Tibial artery (tissue), 4 donors: Measurements from ENCODE around the gene ST6GALNAC6.

Experiments
- DNase-seq, 2 donors: peaks; one replicate each; pipeline ENCODE4 v3.0.0-alpha.2; 2019
- H3K27ac ChIP-seq, 2 donors: fragments of 200-600 bp; sonication (generic) in 1 of 2; 1 replicate in 1 of 2; 2 replicates in 1 of 2; pipeline ENCODE4 v1.5.1; 2018 to 2019; ENCODE audit warnings: mild to moderate bottlenecking in 1 of 2
- H3K27me3 ChIP-seq, 2 donors: fragments of 200-600 bp; sonication (generic) in 1 of 2; one replicate each; pipeline versions ENCODE4 v1.5.1 to v1.6.0; 2016 to 2019
- H3K36me3 ChIP-seq, 3 donors: fragments of 200-600 bp; sonication (generic) in 2 of 3; one replicate each; pipeline ENCODE4 v1.5.1; 2016 to 2019; ENCODE audit warnings: mild to moderate bottlenecking in 2 of 3
- H3K4me1 ChIP-seq, 4 donors: fragments of 200-600 bp; sonication (generic) in 2 of 4; 1 replicate in 3 of 4; 2 replicates in 1 of 4; pipeline ENCODE4 v1.5.1; 2016 to 2019
- H3K4me3 ChIP-seq, 2 donors: fragments of 200-600 bp; sonication (generic) in 1 of 2; 1 replicate in 1 of 2; 2 replicates in 1 of 2; pipeline ENCODE4 v1.5.1; 2018 to 2019; ENCODE audit warnings: mild to moderate bottlenecking in 2 of 2
- H3K9me3 ChIP-seq, 3 donors: fragments of 200-600 bp; sonication (generic) in 1 of 3; one replicate each; pipeline ENCODE4 v1.5.1; 2016 to 2019
- intact Hi-C: fragments of 100-400 bp; cut with DNase I; formaldehyde crosslinking; loops from one replicate; pipeline ENCODE4 v1.15.0; 2023; ENCODE audit warnings: low total_unique reads
- TF ChIP-seq, protein P1 (sequence below), 2 experiments: fragments of 200-600 bp in 1 of 2; fragments of 450-650 bp in 1 of 2; IDR thresholded peaks; one replicate each; pipeline ENCODE4 v1.5.1; 2017 to 2019; ENCODE audit warnings: antibody characterized with exemption in 2 of 2, mild to moderate bottlenecking in 1 of 2, moderate library complexity in 1 of 2

ST6GALNAC6 gene

DNA sequence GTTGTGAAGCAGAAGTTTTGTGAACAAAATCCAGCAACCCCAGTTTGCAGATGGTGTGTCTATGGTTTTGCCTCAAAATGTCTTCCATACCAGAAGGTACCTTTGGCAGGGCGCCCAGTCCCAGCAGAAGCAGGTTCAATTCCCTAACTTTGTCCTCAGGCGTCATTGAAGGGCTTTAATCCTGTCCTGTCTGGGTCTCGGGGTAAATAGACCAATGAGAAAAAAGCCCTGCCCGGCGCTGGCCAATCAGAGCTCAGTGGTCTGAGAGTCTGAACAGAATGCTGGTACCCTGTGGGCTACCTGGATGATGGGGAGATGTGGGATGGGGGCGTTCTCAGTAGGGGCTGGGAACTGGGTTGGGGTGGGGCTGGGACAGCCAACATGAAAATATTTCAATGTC is 23.6 kb upstream of the ST6GALNAC6 start:
- intact Hi-C loops: loop anchor here (2.0 to 5.0 kb wide), 2 partner anchors 186 to 421 kb away; no protein-coding TSS in a partner anchor
- H3K4me3 ChIP-seq: no peak overlapping the region
- no peak overlapping the region for H3K27ac ChIP-seq
- H3K4me1 ChIP-seq: peaks cover 6 to 49% (median 35%) of the 10 kb centered on the region in 4 donors
- no peak for DNase-seq
- TF ChIP-seq, protein P1, sequence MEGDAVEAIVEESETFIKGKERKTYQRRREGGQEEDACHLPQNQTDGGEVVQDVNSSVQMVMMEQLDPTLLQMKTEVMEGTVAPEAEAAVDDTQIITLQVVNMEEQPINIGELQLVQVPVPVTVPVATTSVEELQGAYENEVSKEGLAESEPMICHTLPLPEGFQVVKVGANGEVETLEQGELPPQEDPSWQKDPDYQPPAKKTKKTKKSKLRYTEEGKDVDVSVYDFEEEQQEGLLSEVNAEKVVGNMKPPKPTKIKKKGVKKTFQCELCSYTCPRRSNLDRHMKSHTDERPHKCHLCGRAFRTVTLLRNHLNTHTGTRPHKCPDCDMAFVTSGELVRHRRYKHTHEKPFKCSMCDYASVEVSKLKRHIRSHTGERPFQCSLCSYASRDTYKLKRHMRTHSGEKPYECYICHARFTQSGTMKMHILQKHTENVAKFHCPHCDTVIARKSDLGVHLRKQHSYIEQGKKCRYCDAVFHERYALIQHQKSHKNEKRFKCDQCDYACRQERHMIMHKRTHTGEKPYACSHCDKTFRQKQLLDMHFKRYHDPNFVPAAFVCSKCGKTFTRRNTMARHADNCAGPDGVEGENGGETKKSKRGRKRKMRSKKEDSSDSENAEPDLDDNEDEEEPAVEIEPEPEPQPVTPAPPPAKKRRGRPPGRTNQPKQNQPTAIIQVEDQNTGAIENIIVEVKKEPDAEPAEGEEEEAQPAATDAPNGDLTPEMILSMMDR (IDR thresholded peaks at IDR 0.05): no peak
- H3K9me3 ChIP-seq: no peaks in the 10 kb centered on the region
- H3K27me3 ChIP-seq: peaks cover 0 to 37% of the 10 kb centered on the region in 2 donors
- no peaks in the 10 kb centered on the region for H3K36me3 ChIP-seq

DNA sequence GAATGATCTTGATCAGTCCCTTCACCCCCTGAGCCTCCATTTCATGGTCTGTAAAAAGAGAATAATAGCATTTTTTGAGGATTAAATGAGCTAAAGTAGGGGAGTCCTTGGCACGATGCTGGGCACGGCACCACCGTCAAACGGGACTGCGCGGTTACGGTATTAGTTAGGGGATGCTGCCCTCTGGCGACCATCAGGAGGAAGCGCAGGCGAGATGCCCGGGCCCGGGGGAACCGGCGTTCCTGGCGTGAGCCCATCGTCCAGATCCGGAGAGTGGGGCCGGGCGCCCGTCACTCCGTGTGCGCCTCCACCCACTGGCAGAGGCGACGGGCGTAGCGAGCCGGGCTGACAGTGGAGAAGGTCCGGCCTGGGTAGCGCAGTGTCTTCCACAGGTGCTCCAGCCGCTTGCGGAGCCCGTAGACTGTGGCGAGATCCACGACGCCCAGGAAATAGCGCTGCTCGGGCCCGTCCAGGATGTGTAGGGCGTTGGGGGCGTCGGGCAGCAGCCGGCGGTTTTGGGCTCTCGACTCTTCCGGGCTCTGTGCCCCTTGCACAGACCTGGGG is 22.2 kb upstream of the ST6GALNAC6 start:
- Histone ChIP-seq H3K27me3 (peaks cover 0 to 23% of the 10 kb centered on the region in 2 donors), H3K36me3 (no peaks in the 10 kb centered on the region), H3K27ac (no peak overlapping the region), H3K9me3 (no peaks in the 10 kb centered on the region), H3K4me3 (peak overlapping the region in 1 of 2 donors; percentile 26), H3K4me1 (peaks cover 6 to 44% (median 32%) of the 10 kb centered on the region in 4 donors)
- no peak for DNase-seq
- intact Hi-C loops: loop anchor here (2.0 to 5.0 kb wide), 3 partner anchors 185 to 419 kb away; no protein-coding TSS in a partner anchor
- TF ChIP-seq, protein P1 (IDR thresholded peaks at IDR 0.05): peak; percentile 94 to 97

DNA sequence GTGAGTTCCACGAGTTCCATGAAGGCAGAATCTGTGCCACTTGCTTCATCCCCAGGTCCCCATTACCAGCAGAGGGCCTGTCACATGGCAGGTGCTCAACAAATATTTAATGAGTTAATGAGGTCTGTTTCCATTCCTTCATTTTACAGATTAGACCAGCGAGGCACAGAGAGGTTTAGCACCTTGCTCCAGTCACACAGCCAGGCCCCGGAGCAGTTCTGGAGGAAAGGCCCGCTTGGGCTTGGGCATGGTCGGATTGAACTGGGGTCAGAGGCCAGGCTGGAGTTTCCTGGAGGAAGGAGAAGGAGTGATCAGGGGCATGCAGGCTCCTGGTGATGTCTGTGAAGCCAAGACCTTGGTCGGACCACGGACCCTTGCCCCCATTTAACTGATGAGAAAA is 21.4 kb upstream of the ST6GALNAC6 start:
- TF ChIP-seq, protein P1 (IDR thresholded peaks at IDR 0.05): no peak
- Histone ChIP-seq H3K4me3 (no peak overlapping the region), H3K27ac (peak overlapping the region in 1 of 2 donors; percentile 76), H3K4me1 (peaks cover 6 to 53% (median 40%) of the 10 kb centered on the region in 4 donors), H3K36me3 (no peaks in the 10 kb centered on the region), H3K9me3 (no peaks in the 10 kb centered on the region), H3K27me3 (peaks cover 0 to 15% of the 10 kb centered on the region in 2 donors)
- DNase-seq: no peak
- intact Hi-C loops: loop anchor here (2.0 to 5.0 kb wide), 2 partner anchors 328 to 418 kb away; no protein-coding TSS in a partner anchor

DNA sequence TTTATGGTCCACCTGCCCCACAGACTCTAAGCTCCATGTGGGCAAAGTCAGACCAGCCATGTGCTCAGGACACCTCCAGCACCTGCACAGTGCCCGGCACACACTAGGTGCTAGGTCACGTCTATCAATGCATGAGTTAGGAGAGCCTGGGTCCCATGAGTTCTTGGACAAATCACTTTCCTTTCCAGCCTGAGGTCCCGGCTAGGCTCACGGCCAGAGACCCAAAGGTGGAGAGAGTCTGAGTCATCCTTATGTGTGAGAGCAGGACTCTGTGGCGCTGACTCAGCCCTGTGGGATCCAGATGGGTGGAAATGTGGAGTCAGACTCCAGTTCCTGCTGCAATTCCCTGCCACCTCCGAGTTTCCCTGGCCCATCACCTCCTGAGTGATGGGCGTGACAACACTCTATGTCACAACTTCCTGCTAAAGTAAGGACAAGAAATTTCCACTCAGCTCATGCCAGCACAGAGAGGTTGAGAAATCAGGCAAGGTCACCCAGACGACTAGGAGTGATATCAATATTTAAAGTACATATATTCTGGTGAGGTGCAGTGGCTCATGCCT is 19.9 kb upstream of the ST6GALNAC6 start:
- Histone ChIP-seq H3K27ac (peak overlapping the region; percentile 58 to 76), H3K27me3 (peaks cover 0 to 5% of the 10 kb centered on the region in 2 donors), H3K36me3 (no peaks in the 10 kb centered on the region), H3K4me1 (peaks cover 6 to 66% (median 49%) of the 10 kb centered on the region in 4 donors), H3K9me3 (no peaks in the 10 kb centered on the region), H3K4me3 (no peak overlapping the region)
- intact Hi-C loops: loop anchor here (2.0 to 5.0 kb wide), 2 partner anchors 133 to 307 kb away; partner anchors contain the start of genes CDK9 and STXBP1
- TF ChIP-seq, protein P1 (IDR thresholded peaks at IDR 0.05): peak in 1 of 2 experiments; percentile 15
- DNase-seq: peak; percentile 97

DNA sequence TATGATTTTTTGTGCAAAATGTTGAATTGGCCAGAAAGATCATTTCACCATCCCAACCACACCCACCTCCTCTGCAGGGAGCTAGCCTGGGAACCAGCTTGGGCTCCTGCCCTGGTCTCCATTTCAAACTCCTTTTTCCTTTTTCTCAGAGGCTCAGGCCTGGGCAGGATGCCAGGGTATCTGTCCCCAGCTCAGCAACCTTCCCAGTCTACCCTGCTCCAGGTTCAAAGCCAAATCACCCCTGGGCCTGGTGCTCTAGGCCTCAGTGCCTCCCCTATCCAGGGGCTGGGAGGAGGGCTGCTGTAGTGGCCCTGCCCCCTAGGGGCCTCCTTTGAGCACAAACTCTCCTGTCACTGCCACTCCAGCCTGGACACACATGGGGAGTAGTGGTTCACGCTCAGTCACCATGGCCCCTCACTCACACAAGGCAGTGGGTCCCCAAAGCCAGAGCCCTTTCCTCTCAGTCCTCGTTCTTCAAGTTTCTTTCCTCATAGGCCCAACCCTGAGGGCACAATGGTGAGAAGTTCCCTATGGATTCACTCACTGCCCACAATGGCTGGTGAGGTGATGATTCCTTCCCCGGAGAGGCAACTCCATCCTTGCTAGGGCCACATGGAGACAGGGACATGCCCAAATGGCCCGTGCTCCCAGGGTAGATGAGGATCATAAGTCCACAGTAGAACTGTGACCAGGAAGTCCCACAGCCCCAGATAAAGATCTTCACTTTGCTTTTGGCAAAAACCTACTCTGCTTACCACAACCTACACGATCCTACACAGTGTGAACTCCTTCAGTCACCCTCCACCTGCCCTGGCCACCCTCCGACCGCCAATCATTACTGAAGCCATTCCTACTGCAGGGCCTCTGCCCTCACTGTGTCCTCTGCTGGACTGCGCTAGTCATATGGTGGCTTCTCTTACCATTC is 19.0 kb upstream of the ST6GALNAC6 start:
- H3K27me3 ChIP-seq: peaks cover 0 to 5% of the 10 kb centered on the region in 2 donors
- intact Hi-C loops: loop anchor here (2.0 to 5.0 kb wide), 2 partner anchors 132 to 306 kb away; partner anchors contain the start of genes CDK9 and STXBP1
- no peak overlapping the region for H3K4me3 ChIP-seq
- no peaks in the 10 kb centered on the region for H3K9me3 ChIP-seq
- H3K27ac ChIP-seq: peak overlapping the region; percentile 58 to 76
- TF ChIP-seq, protein P1 (IDR thresholded peaks at IDR 0.05): no peak
- H3K36me3 ChIP-seq: peaks cover 0 to 7% (median 3%) of the 10 kb centered on the region in 3 donors
- DNase-seq: no peak
- peaks cover 6 to 66% (median 49%) of the 10 kb centered on the region in 4 donors for H3K4me1 ChIP-seq
